Measurements from ENCODE around the gene SPDEF. TPM values are rescaled to one million over a fixed set of nuclear protein-coding genes. Genes with fewer than 3 reads are reported as not detected.
A peak's percentile ranks its signal among the peaks of the same experiment; 100 is the strongest.

Gene SPDEF
- total RNA-seq, 4 donors from 2014 or later = 9.1 to 47.9 (median 28.7) TPM

DNA sequence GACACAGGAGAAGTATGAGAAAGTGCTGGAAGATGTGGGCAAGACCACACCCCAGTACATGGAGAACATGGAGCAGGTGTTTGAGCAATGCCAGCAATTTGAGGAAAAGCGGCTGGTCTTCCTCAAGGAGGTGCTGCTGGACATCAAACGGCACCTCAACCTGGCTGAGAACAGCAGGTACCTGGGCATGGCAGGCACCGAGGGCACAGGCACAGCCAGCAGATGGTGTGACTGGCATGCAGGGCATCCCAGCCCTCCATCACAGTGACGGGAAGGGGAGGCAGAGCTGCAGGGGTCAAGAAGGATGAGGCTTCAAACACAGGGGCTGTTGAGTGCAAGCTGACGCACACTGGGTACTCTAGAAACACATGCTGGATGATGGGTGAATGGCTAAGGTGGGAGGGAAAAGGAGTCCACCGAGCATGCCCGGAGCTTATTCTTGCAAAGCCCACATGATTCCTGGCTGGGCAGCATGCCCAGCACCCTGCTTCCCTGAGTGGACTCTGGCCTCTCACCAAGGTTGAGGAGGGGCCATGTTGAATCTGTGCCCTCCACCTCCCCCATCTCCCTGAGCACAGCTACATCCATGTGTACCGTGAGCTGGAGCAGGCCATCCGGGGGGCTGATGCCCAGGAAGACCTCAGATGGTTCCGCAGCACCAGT is 26.3 kb downstream of the SPDEF start:
- TF ChIP-seq, protein P1, sequence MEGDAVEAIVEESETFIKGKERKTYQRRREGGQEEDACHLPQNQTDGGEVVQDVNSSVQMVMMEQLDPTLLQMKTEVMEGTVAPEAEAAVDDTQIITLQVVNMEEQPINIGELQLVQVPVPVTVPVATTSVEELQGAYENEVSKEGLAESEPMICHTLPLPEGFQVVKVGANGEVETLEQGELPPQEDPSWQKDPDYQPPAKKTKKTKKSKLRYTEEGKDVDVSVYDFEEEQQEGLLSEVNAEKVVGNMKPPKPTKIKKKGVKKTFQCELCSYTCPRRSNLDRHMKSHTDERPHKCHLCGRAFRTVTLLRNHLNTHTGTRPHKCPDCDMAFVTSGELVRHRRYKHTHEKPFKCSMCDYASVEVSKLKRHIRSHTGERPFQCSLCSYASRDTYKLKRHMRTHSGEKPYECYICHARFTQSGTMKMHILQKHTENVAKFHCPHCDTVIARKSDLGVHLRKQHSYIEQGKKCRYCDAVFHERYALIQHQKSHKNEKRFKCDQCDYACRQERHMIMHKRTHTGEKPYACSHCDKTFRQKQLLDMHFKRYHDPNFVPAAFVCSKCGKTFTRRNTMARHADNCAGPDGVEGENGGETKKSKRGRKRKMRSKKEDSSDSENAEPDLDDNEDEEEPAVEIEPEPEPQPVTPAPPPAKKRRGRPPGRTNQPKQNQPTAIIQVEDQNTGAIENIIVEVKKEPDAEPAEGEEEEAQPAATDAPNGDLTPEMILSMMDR (IDR thresholded peaks at IDR 0.05) = no peak
- TF ChIP-seq POLR2A (IDR thresholded peaks at IDR 0.05) = no peak
- H3K4me3 ChIP-seq (ENCODE audit: low read depth, poor library complexity, severe bottlenecking) = no peak overlapping the region
- 78 to 86% methylated on average over 10 of the region's 10 CpGs for WGBS, 2 donors
- intact Hi-C loops (cut with DNase I; ENCODE audit: low total_unique reads) = loop anchor here (10.0 kb wide), 1 partner anchor 75 kb away; no protein-coding TSS in a partner anchor
- DNase-seq (ENCODE audit: low spot score in 2 of 2) = no peak

DNA sequence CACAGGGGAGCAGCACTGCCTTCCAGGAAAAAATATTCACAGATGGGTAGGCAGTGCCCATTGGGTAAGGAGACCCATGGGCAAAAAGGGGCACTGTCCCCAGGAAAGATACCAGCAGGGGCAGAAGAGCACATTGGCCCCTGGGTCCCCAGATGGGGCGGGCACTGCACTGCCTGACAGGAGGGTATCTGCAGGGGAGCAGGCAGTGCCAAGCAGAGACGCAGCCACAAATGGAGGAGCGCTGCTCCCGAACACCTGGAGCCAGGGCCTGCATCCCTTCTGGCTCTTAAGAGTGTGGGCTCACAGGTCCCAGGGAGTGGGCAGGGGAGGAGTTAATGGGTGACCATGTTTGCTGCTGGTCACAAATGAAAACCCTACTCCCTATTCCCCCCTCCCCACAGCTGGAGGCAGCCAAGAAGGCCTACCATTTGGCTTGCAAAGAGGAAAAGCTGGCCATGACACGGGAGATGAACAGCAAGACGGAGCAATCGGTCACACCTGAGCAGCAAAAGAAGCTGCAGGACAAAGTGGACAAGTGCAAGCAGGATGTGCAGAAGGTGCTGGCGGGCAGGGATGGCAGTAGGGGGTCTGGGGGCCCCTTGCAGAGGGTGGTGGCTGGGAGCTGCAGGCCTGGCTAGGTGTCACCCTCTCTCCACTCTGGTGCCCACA is 27.0 kb downstream of the SPDEF start:
- TF ChIP-seq, protein P1 (IDR thresholded peaks at IDR 0.05) = no peak
- TF ChIP-seq POLR2A (IDR thresholded peaks at IDR 0.05) = no peak
- intact Hi-C loops (cut with DNase I; ENCODE audit: low total_unique reads) = no loop called here

DNA sequence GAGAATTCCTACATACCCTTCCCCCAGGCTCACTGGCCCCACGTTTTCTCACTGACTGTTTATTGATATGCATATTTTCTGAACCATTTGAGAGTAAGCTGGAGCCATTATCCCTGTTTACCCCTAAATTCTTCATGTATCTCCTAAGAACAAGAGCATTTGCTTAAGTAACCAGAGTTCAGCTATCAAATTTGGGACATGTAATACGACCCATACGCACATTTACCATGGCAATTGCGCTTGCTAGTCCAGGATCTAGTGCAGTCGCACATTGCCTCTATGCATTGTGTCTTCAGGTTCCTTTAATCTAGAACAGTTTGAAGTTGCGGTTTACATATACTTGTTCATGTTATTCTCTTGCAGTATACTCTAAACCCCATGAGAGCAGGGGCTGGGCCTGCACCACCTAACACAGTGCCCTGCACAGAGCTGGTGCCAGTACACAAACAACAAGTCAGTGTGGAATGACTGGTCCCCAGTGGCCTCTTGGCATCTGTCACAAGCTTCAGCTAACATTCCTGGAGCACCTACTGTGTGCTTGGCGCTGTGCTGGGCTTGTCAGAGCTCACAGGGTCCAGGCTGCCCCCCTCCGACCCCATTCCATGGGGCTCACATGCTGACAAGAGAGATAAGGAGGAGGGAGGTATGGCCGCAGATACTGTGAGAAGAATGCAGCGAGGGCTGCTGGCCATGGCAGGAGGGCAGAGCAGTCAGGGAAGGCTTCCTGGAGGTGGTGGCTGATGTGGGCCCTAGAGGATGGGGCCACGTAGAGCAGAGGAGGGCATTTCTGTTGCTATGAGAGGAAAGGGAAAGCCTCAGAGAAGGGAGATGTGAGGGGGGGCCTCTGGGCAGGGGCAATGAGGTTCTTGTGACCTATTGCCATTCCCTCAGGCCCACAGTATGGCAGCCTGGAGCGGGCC is 28.1 kb downstream of the SPDEF start:
- DNase-seq (ENCODE audit: low spot score in 2 of 2) = no peak
- TF ChIP-seq, protein P1 (IDR thresholded peaks at IDR 0.05) = no peak
- no peak for TF ChIP-seq POLR2A (IDR thresholded peaks at IDR 0.05)
- H3K4me3 ChIP-seq (ENCODE audit: low read depth, poor library complexity, severe bottlenecking) = no peak overlapping the region
- intact Hi-C loops (cut with DNase I; ENCODE audit: low total_unique reads) = no loop called here
- 84 to 92% methylated on average over 12 of the region's 12 CpGs for WGBS, 2 donors

More for the DNA sequence above, 27.0 kb downstream of the SPDEF start:
- 96 to 98% methylated on average over 8 of the region's 8 CpGs for WGBS, 2 donors
- DNase-seq (ENCODE audit: low spot score in 2 of 2) = no peak
- no peak overlapping the region for H3K4me3 ChIP-seq (ENCODE audit: low read depth, poor library complexity, severe bottlenecking)

DNA sequence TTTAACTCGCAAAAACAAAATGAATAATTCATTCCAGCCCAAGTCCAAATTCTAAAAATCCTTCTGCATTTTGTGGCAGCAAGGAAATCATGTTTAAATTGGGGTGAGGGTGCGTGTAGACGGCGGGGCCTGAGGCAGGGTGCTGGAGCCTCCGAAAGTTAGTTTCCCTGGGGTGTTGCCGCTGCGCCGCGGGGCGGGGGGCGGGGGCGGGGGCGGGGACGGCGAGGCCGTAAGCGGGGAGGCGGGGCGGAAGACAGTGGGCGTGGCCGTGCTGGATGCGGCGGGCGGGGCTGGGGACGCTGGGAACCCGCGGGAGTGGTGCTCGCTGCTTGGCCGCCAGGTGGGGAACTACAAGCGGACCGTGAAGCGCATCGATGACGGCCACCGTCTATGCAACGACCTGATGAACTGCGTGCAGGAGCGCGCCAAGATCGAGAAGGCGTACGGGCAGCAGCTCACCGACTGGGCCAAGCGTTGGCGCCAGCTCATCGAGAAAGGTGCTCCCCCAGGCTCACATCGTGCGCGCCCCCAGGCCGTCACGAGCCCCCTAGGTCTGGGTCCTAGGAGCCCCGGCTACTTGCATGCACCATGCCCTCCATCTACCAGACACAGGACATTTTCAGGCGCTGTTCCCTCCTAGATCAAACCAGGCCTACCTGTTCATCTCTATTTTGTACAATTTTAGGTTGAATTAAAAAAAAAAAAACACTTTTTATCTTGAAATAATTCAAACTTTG is 29.0 kb downstream of the SPDEF start:
- TF ChIP-seq, protein P1 (IDR thresholded peaks at IDR 0.05) = no peak
- no peak for TF ChIP-seq POLR2A (IDR thresholded peaks at IDR 0.05)
- peak; percentile 91 to 99 for DNase-seq (ENCODE audit: low spot score in 2 of 2)
- intact Hi-C loops (cut with DNase I; ENCODE audit: low total_unique reads) = no loop called here
- 7 to 8% methylated on average over 28 to 44 of the region's 53 CpGs for WGBS, 2 donors
- no peak overlapping the region for H3K4me3 ChIP-seq (ENCODE audit: low read depth, poor library complexity, severe bottlenecking)

DNA sequence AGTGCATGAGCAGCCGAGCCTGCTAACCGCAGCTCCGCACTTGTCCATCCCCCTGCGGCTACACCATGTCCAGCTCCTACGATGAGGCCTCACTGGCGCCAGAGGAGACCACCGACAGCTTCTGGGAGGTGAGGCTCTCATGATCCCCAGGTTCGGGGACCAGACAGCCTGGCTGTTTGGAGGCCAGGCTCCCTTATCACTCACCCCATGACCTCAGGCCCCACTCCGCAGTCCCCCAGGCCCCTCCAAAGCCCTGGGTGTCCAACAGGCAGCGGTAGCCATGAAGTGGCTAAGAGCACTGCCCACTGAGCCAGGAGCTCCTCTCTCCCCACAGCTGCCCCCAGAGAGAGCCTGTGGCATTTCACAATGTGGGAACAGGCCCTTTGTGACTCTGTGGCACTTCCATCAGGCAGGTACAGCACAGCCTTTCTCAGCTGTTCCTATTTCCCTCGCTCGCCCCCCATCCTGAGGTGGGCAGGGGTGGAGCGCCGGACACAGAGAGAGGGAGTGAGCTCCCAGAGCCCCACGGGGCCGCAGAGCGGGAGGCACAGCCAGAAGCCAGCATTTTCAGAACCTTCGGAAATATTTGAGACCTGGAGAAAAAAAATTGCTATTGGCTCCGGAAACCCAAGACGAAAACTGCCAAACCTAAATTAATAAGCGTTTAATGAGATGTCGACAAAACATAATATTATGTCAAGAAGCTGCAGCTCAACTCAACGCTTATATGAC is 29.7 kb downstream of the SPDEF start:
- H3K4me3 ChIP-seq (ENCODE audit: low read depth, poor library complexity, severe bottlenecking) = no peak overlapping the region
- TF ChIP-seq, protein P1 (IDR thresholded peaks at IDR 0.05) = no peak
- TF ChIP-seq POLR2A (IDR thresholded peaks at IDR 0.05) = no peak
- intact Hi-C loops (cut with DNase I; ENCODE audit: low total_unique reads) = no loop called here
- no peak for DNase-seq (ENCODE audit: low spot score in 2 of 2)
- 67% methylated on average over 22 to 23 of the region's 23 CpGs for WGBS, 2 donors

Measured in lower leg skin (tissue), 4 donors.